A549 (cell line): ENCODE data around the gene LEFTY1.

Experiments
- EP300 ChIP-seq, 2 experiments: fragments of >200 bp; sonication (Bioruptor Twin); formaldehyde crosslinking; IDR thresholded peaks; 2 replicates in 1 of 2; 3 replicates in 1 of 2; pipeline ENCODE4 v1.6.1; 2016 to 2017
- MAZ ChIP-seq: fragments of 150-350 bp; IDR thresholded peaks from 2 replicates; pipeline ENCODE4 v1.6.1; 2014; ENCODE audit warnings: antibody characterized with exemption, low read depth, low read length, borderline replicate concordance
- NR3C1 ChIP-seq: fragments of >200 bp; sonication (Bioruptor Twin); formaldehyde crosslinking; IDR thresholded peaks from 3 replicates; pipeline ENCODE4 v1.6.1; 2017
- RAD21 ChIP-seq, 2 experiments: fragments of >200 bp in 1 of 2; sonication (Bioruptor Twin) in 1 of 2; formaldehyde crosslinking in 1 of 2; IDR thresholded peaks in 1 of 2; conservative IDR thresholded peaks in 1 of 2; 2 replicates in 1 of 2; 3 replicates in 1 of 2; pipeline ENCODE4 v1.6.1; 2012 to 2018; ENCODE audit warnings: inconsistent platforms in 1 of 2
- TF ChIP-seq, protein P1 (sequence below): fragments of >200 bp; sonication (Bioruptor Twin); formaldehyde crosslinking; IDR thresholded peaks from 3 replicates; pipeline ENCODE4 v1.5.1; 2016
- TF ChIP-seq, protein P2 (sequence below): IDR thresholded peaks from 2 replicates; pipeline ENCODE4 v1.6.1; 2012

DNA sequence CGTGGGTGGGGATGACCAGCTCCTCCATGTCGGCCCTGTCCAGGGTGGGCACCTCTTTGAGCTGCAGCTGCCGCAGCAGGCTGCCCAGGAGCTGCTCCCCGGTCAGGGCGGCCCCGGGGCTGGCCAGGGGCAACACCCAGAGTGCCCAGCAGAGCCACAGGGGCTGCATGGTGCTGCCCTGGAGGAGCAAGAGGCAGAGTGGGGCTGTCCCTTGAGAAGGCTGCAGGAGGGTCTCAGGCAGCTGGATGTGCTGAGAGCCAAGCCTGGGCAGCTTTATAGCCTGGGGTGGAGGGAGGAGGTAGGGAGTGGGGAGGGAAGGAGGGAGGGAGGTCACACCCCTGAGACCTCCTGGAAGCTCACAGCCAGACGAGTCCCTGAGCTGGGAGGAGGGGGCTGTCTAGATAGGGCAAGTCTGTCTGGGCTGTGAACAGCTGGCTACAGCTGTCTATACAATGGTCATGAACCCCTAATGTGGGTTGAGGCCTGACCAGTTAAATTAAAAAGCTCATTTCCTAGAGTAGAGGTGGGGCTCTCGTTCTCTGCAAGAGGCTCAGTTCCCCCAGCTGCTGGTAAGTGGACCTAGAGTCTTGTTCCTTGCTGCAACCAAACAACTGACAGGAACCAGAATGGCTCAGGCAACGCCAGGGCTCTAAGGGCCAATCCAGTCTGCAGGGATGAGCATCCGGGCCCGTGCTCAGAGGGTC, at the start of gene LEFTY1:
- TF ChIP-seq, protein P1, sequence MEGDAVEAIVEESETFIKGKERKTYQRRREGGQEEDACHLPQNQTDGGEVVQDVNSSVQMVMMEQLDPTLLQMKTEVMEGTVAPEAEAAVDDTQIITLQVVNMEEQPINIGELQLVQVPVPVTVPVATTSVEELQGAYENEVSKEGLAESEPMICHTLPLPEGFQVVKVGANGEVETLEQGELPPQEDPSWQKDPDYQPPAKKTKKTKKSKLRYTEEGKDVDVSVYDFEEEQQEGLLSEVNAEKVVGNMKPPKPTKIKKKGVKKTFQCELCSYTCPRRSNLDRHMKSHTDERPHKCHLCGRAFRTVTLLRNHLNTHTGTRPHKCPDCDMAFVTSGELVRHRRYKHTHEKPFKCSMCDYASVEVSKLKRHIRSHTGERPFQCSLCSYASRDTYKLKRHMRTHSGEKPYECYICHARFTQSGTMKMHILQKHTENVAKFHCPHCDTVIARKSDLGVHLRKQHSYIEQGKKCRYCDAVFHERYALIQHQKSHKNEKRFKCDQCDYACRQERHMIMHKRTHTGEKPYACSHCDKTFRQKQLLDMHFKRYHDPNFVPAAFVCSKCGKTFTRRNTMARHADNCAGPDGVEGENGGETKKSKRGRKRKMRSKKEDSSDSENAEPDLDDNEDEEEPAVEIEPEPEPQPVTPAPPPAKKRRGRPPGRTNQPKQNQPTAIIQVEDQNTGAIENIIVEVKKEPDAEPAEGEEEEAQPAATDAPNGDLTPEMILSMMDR: no peak
- TF ChIP-seq EP300 (IDR thresholded peaks at IDR 0.05): no peak
- TF ChIP-seq, protein P2, sequence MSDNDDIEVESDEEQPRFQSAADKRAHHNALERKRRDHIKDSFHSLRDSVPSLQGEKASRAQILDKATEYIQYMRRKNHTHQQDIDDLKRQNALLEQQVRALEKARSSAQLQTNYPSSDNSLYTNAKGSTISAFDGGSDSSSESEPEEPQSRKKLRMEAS: no peak
- no peak for TF ChIP-seq RAD21 (conservative IDR thresholded peaks at IDR 0.05 in 1 of 2, IDR thresholded peaks at IDR 0.05 in 1 of 2)
- no peak for TF ChIP-seq NR3C1
- no peak for TF ChIP-seq MAZ
